ENCODE results near the gene TSPAN11.

TSPAN11 gene

GRCh38 chr12:30914986-30915591 is 11.5 kb upstream of the TSPAN11 start:
- FAIRE-seq (no peak), DNase-seq (ENCODE audit: insufficient read length) (no peak)
- TF ChIP-seq POLR2A (IDR thresholded peaks at IDR 0.05; ENCODE audit: low read depth, low read length) (no peak), TAF1 (IDR thresholded peaks at IDR 0.05; ENCODE audit: borderline replicate concordance, low read depth, low read length) (no peak), POLR2AphosphoS5 (IDR thresholded peaks at IDR 0.05; ENCODE audit: low read depth, low read length) (no peak)

GRCh38 chr12:30923057-30923456 is 3.5 kb upstream of the TSPAN11 start:
- TF ChIP-seq POLR2AphosphoS5 (IDR thresholded peaks at IDR 0.05; ENCODE audit: low read depth, low read length) (no peak), TAF1 (IDR thresholded peaks at IDR 0.05; ENCODE audit: borderline replicate concordance, low read depth, low read length) (no peak), POLR2A (IDR thresholded peaks at IDR 0.05; ENCODE audit: low read depth, low read length) (no peak)
- FAIRE-seq (no peak), DNase-seq (ENCODE audit: insufficient read length) (no peak)

- DNase-seq (ENCODE audit: insufficient read length) (no peak), FAIRE-seq (no peak)
- TF ChIP-seq TAF1 (IDR thresholded peaks at IDR 0.05; ENCODE audit: borderline replicate concordance, low read depth, low read length) (no peak), POLR2AphosphoS5 (IDR thresholded peaks at IDR 0.05; ENCODE audit: low read depth, low read length) (no peak), POLR2A (IDR thresholded peaks at IDR 0.05; ENCODE audit: low read depth, low read length) (no peak)
Observed at GRCh38 chr12:30925607-30926242, 823 bp upstream of the TSPAN11 start.

GRCh38 chr12:30927222-30927611 is 669 bp downstream of the TSPAN11 start:
- DNase-seq (ENCODE audit: insufficient read length) (no peak), FAIRE-seq (no peak)
- TF ChIP-seq POLR2AphosphoS5 (IDR thresholded peaks at IDR 0.05; ENCODE audit: low read depth, low read length) (no peak), POLR2A (IDR thresholded peaks at IDR 0.05; ENCODE audit: low read depth, low read length) (no peak), TAF1 (IDR thresholded peaks at IDR 0.05; ENCODE audit: borderline replicate concordance, low read depth, low read length) (no peak)

GRCh38 chr12:30928356-30929244 is 2.1 kb downstream of the TSPAN11 start:
- no peak for DNase-seq (ENCODE audit: insufficient read length)
- TF ChIP-seq TAF1 (IDR thresholded peaks at IDR 0.05; ENCODE audit: borderline replicate concordance, low read depth, low read length) (no peak), POLR2A (IDR thresholded peaks at IDR 0.05; ENCODE audit: low read depth, low read length) (no peak), POLR2AphosphoS5 (IDR thresholded peaks at IDR 0.05; ENCODE audit: low read depth, low read length) (no peak)

GRCh38 chr12:30930238-30930637 is 3.7 kb downstream of the TSPAN11 start:
- no peak for FAIRE-seq
- DNase-seq (ENCODE audit: insufficient read length), result no peak
- no peak for TF ChIP-seq POLR2A (IDR thresholded peaks at IDR 0.05; ENCODE audit: low read depth, low read length)
- TF ChIP-seq POLR2AphosphoS5 (IDR thresholded peaks at IDR 0.05; ENCODE audit: low read depth, low read length), result no peak
- no peak for TF ChIP-seq TAF1 (IDR thresholded peaks at IDR 0.05; ENCODE audit: borderline replicate concordance, low read depth, low read length)

More at GRCh38 chr12:30928356-30929244, 2.1 kb downstream of the TSPAN11 start:
- no peak for FAIRE-seq

- TF ChIP-seq TAF1 (IDR thresholded peaks at IDR 0.05; ENCODE audit: borderline replicate concordance, low read depth, low read length), result no peak
- no peak for TF ChIP-seq POLR2A (IDR thresholded peaks at IDR 0.05; ENCODE audit: low read depth, low read length)
- TF ChIP-seq POLR2AphosphoS5 (IDR thresholded peaks at IDR 0.05; ENCODE audit: low read depth, low read length), result no peak
- no peak for DNase-seq (ENCODE audit: insufficient read length)
- no peak for FAIRE-seq
Observed at GRCh38 chr12:30930641-30931040, 4.1 kb downstream of the TSPAN11 start.

- TF ChIP-seq POLR2A (IDR thresholded peaks at IDR 0.05; ENCODE audit: low read depth, low read length), result no peak
- TF ChIP-seq TAF1 (IDR thresholded peaks at IDR 0.05; ENCODE audit: borderline replicate concordance, low read depth, low read length), result no peak
- TF ChIP-seq POLR2AphosphoS5 (IDR thresholded peaks at IDR 0.05; ENCODE audit: low read depth, low read length), result no peak
- no peak for DNase-seq (ENCODE audit: insufficient read length)
- no peak for FAIRE-seq
Observed at GRCh38 chr12:30932881-30933280, 6.3 kb downstream of the TSPAN11 start.

- no peak for DNase-seq (ENCODE audit: insufficient read length)
- TF ChIP-seq TAF1 (IDR thresholded peaks at IDR 0.05; ENCODE audit: borderline replicate concordance, low read depth, low read length), result no peak
- no peak for TF ChIP-seq POLR2AphosphoS5 (IDR thresholded peaks at IDR 0.05; ENCODE audit: low read depth, low read length)
- TF ChIP-seq POLR2A (IDR thresholded peaks at IDR 0.05; ENCODE audit: low read depth, low read length), result no peak
- no peak for FAIRE-seq
Observed at GRCh38 chr12:30934811-30935210, 8.3 kb downstream of the TSPAN11 start.

- FAIRE-seq (no peak), DNase-seq (ENCODE audit: insufficient read length) (no peak)
- no peak for TF ChIP-seq POLR2A (IDR thresholded peaks at IDR 0.05; ENCODE audit: low read depth, low read length)
Observed at GRCh38 chr12:30936036-30936435, 9.5 kb downstream of the TSPAN11 start.

GRCh38 chr12:30939234-30939633 is 12.7 kb downstream of the TSPAN11 start:
- FAIRE-seq, result no peak
- DNase-seq (ENCODE audit: insufficient read length), result no peak

More at GRCh38 chr12:30939234-30939633, 12.7 kb downstream of the TSPAN11 start:
- TF ChIP-seq TAF1 (IDR thresholded peaks at IDR 0.05; ENCODE audit: borderline replicate concordance, low read depth, low read length) (no peak), POLR2A (IDR thresholded peaks at IDR 0.05; ENCODE audit: low read depth, low read length) (no peak), POLR2AphosphoS5 (IDR thresholded peaks at IDR 0.05; ENCODE audit: low read depth, low read length) (no peak)
